Loucy (cell line): ENCODE data around the gene BACH2.

ENCODE experiments used
- H2AFZ ChIP-seq: fragments of 200-600 bp; sonication (generic); 2 replicates; pipeline ENCODE4 v1.6.0; 2016; ENCODE audit warnings: antibody characterized with exemption, mild to moderate bottlenecking, low read length, moderate library complexity
- H3F3A ChIP-seq: fragments of 200-600 bp; 2 replicates; pipeline ENCODE4 v1.6.0; 2016; ENCODE audit warnings: antibody characterized with exemption, low read depth, mild to moderate bottlenecking
- H3K27me3 ChIP-seq: fragments of 200-600 bp; sonication (generic); 2 replicates; pipeline ENCODE4 v1.6.1; 2014; ENCODE audit warnings: low read length, mild to moderate bottlenecking; ENCODE audit not compliant: insufficient read depth, poor library complexity, severe bottlenecking
- H3K36me3 ChIP-seq: fragments of 200-600 bp; sonication (generic); 2 replicates; pipeline ENCODE4 v1.6.1; 2016; ENCODE audit warnings: low read length; ENCODE audit not compliant: insufficient read depth
- H3K4me1 ChIP-seq: fragments of 200-600 bp; sonication (generic); 2 replicates; pipeline ENCODE4 v1.5.1; 2014; ENCODE audit warnings: low read length, mild to moderate bottlenecking; ENCODE audit not compliant: insufficient read depth, poor library complexity, severe bottlenecking
- H3K4me2 ChIP-seq: fragments of 200-600 bp; sonication (generic); 2 replicates; pipeline ENCODE4 v1.6.0; 2014; ENCODE audit warnings: antibody characterized with exemption, low read length, low read depth, mild to moderate bottlenecking; ENCODE audit not compliant: poor library complexity, severe bottlenecking
- H3K4me3 ChIP-seq: fragments of 200-600 bp; sonication (generic); 2 replicates; pipeline ENCODE4 v1.5.1; 2014; ENCODE audit warnings: low read length, mild to moderate bottlenecking, mixed read lengths; ENCODE audit not compliant: poor library complexity, severe bottlenecking
- H3K79me2 ChIP-seq: fragments of 200-600 bp; sonication (generic); 2 replicates; pipeline ENCODE4 v1.6.1; 2014; ENCODE audit warnings: low read length; ENCODE audit not compliant: insufficient read depth
- H3K9ac ChIP-seq: fragments of 200-600 bp; sonication (generic); 2 replicates; pipeline ENCODE4 v1.6.0; 2014; ENCODE audit warnings: mild to moderate bottlenecking, low read depth, low read length, moderate library complexity; ENCODE audit not compliant: poor library complexity, severe bottlenecking
- H3K9me2 ChIP-seq: fragments of 200-600 bp; sonication (generic); replicated peaks from 2 replicates; pipeline ENCODE4 v1.6.1; 2016; ENCODE audit warnings: low read depth, low read length, mixed read lengths
- H3K9me3 ChIP-seq: fragments of 200-600 bp; sonication (generic); 2 replicates; pipeline ENCODE4 v1.6.1; 2014; ENCODE audit warnings: mild to moderate bottlenecking, antibody characterized with exemption, low read length, low read depth; ENCODE audit not compliant: insufficient read depth
- H4K20me1 ChIP-seq: fragments of 200-600 bp; sonication (generic); 2 replicates; pipeline ENCODE4 v1.6.0; 2014; ENCODE audit warnings: antibody characterized with exemption, low read length, mild to moderate bottlenecking; ENCODE audit not compliant: insufficient read depth, poor library complexity, severe bottlenecking
- EZH2phosphoT487 ChIP-seq: fragments of 200-600 bp; IDR thresholded peaks from 2 replicates; pipeline ENCODE4 v1.6.1; 2018; ENCODE audit warnings: antibody characterized with exemption, mild to moderate bottlenecking, moderate library complexity, borderline replicate concordance
- TF ChIP-seq, protein P1 (sequence below): fragments of 200-600 bp; sonication (generic); conservative IDR thresholded peaks from 2 replicates; pipeline ENCODE4 v1.5.1; 2014; ENCODE audit warnings: mild to moderate bottlenecking, antibody characterized with exemption, low read length

BACH2 gene

DNA sequence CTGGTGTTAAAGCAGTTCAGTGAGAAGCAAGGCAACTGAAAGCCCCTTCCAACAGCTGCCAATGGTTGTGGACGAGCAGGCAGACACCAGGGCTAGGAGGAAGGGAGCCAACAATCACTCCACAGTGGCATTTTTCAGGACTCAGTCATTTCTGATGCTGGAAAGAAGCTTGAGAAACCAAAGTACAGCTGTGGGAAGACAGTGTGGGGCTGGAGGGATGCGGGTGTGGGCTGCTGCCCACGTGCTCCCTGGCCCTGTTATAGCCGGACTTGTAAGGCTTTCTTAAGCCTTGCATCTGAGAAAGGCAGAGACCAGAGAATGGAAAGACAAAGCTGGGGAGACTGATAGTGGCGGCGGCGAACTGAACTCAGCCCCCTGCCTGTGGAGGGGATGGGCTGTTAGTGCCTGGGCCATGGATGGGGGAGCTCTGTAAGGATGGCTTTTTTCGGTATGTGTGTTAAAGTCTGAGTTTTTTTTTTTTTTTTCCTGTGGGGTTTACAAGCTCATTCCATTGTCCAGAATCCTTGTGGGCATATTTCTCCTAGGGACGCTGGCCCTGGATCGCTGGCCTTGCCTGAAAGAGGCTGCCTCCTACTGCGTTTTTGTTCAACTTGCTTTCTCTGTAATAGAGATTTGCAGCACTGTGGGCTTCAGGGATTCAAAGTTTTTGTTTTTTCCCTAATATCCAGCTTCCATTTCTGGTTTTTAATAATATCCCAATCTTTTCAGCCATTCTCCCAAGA, 310.7 kb downstream of the BACH2 start:
- no peak for TF ChIP-seq EZH2phosphoT487
- TF ChIP-seq, protein P1, sequence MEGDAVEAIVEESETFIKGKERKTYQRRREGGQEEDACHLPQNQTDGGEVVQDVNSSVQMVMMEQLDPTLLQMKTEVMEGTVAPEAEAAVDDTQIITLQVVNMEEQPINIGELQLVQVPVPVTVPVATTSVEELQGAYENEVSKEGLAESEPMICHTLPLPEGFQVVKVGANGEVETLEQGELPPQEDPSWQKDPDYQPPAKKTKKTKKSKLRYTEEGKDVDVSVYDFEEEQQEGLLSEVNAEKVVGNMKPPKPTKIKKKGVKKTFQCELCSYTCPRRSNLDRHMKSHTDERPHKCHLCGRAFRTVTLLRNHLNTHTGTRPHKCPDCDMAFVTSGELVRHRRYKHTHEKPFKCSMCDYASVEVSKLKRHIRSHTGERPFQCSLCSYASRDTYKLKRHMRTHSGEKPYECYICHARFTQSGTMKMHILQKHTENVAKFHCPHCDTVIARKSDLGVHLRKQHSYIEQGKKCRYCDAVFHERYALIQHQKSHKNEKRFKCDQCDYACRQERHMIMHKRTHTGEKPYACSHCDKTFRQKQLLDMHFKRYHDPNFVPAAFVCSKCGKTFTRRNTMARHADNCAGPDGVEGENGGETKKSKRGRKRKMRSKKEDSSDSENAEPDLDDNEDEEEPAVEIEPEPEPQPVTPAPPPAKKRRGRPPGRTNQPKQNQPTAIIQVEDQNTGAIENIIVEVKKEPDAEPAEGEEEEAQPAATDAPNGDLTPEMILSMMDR, result no peak
- Histone ChIP-seq H3K9me2 (no peaks in the 10 kb centered on the region), H3K4me3 (no peak overlapping the region), H2AFZ (no peak overlapping the region), H3K4me2 (no peak overlapping the region), H3K79me2 (no peaks in the 10 kb centered on the region), H4K20me1 (no peaks in the 10 kb centered on the region), H3K27me3 (no peaks in the 10 kb centered on the region), H3K9me3 (no peaks in the 10 kb centered on the region), H3K9ac (no peak overlapping the region), H3K36me3 (peaks cover 5% of the 10 kb centered on the region; the same call in 1 of the 2 replicates), H3K4me1 (no peaks in the 10 kb centered on the region), H3F3A (no peaks in the 10 kb centered on the region)

DNA sequence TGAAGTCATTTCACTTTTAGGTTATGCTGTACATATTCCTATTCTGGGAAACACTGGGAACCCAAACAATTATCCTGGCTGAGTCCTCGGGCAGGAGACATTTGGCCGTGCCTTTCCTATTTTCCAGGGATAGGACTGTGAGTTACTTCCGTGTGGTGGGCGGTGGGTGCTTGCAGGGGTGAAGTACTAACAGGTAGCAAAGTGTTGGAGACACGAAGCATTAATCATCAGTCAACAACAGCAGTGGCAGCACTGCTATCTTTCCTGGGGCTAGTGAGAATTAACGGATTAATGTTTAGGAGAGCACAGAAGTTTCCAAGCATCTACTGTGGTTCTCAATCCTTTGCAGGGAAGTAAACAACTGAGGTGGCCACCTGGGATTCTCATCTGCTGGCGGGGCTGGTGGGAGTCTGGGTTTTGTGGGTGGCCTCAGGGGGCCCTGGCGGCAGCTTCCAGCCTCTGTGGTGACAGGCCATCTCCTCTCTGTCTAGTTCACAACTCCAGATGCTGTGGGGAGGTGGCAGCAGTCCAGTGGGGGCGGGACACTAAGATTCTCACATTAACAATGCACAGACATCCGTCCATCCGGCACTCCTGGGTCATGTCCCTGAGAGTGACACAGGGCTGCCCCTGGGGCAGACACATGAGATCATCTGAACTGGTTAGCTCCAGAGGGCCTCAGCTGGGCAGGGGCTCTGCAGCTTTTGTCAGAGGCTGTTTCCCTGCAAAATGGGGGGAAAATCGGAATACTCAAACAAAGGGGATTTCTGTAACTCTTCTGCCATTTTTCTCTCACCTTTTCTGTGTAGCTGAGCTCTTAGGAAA, 311.5 kb downstream of the BACH2 start:
- no peaks in the 10 kb centered on the region for H3K9me3 ChIP-seq
- H4K20me1 ChIP-seq, result no peaks in the 10 kb centered on the region
- H3K36me3 ChIP-seq, result peaks cover 5% of the 10 kb centered on the region; the same call in 1 of the 2 replicates
- H2AFZ ChIP-seq, result no peak overlapping the region
- H3K9ac ChIP-seq, result no peak overlapping the region
- TF ChIP-seq, protein P1, result no peak
- TF ChIP-seq EZH2phosphoT487, result no peak
- no peaks in the 10 kb centered on the region for H3K27me3 ChIP-seq
- H3F3A ChIP-seq, result no peaks in the 10 kb centered on the region
- no peaks in the 10 kb centered on the region for H3K9me2 ChIP-seq
- H3K4me2 ChIP-seq, result no peak overlapping the region
- no peak overlapping the region for H3K4me3 ChIP-seq
- no peaks in the 10 kb centered on the region for H3K4me1 ChIP-seq
- H3K79me2 ChIP-seq, result no peaks in the 10 kb centered on the region

- no peaks in the 10 kb centered on the region for H3F3A ChIP-seq
- H3K4me3 ChIP-seq, result no peak overlapping the region
- H2AFZ ChIP-seq, result no peak overlapping the region
- no peak overlapping the region for H3K9ac ChIP-seq
- no peaks in the 10 kb centered on the region for H3K9me3 ChIP-seq
- no peaks in the 10 kb centered on the region for H3K9me2 ChIP-seq
- TF ChIP-seq EZH2phosphoT487, result no peak
- TF ChIP-seq, protein P1, result no peak
- no peaks in the 10 kb centered on the region for H3K79me2 ChIP-seq
- peaks cover 28% of the 10 kb centered on the region for H3K4me1 ChIP-seq
- H3K27me3 ChIP-seq, result no peaks in the 10 kb centered on the region
- no peaks in the 10 kb centered on the region for H4K20me1 ChIP-seq
- no peaks in the 10 kb centered on the region; the same call in 1 of the 2 replicates for H3K36me3 ChIP-seq
- no peak overlapping the region for H3K4me2 ChIP-seq
Measured at GRCh38 chr6:89980353-89980752, 316.3 kb downstream of the BACH2 start.
